GM19351 (cell line): ENCODE results near the gene OR11G2.
"Not testable (repeated sequence)": the region's sequence is repeated elsewhere in the genome, so short reads cannot be mapped to it uniquely, and the experiment has no call there.

Source experiments
- ATAC-seq: cut with Tn5 transposase; IDR thresholded peaks from one replicate; pipeline ENCODE4 v1.9.1; 2021; ENCODE audit warnings: mild to moderate bottlenecking, moderate library complexity; ENCODE audit not compliant: unreplicated experiment

The OR11G2 gene

DNA sequence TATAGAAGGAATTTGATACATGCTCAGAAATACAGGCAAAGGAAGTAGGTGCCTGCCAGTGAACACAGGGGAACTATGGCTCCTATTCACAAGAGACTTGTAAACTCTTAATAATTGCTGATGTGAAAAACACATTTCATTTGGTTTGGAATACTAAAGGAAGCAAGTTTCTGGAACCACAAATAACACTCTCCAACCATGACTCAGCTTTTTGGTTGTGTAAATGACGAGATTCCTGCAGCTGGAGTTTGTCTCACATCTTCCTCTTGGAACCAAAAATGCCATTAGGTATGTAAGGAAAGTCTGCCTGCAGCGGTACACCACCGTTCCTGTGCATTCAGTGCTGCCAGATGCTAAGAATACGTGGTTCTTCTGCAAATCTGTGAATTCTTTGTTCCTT lies 28.3 kb downstream of the OR11G2 start:
- no peak for ATAC-seq

DNA sequence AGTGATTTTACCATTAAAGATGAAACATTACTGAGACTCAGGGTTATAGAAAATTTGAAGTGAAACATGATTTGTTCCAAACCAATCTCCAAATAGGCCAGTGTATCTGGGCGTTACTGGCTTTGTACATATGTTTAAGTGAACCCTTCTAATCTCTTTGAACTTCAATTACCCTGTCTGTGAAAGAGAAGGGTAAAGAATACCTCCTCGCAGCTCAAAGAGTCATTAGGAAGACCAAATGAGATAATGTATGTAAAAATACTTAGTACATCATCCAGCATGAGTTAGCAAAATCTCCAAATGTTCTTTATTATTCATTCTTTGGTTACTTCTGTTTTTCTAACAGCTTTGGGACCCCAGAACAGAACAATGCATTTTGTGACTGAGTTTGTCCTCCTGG lies 32.7 kb downstream of the OR11G2 start, which contains the start of gene OR11H6:
Gene OR11H6 (plus strand): TSS at position 301 of the 400 bp plus-strand sequence. CDS start 0 bp downstream, at position 301.
- no peak for ATAC-seq

DNA sequence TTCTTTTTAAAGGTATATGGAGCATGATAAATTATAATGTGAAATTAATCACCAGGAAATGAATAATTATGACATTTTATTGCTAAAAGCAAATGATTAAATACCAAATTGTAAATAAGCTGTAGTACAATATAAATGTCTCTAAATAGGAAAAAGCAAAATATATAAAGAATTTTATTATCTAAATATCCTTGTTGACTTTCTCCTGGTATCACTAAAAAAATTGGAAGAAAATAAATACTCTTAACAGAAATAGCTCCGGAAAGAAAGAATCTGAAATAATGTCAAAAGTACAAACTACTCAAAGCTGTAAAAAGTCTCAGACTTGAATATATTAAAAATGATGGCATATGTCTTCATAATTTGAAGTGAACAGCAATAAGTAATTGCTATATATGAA lies 38.0 kb downstream of the OR11G2 start, which contains the start of gene OR11H7:
Gene OR11H7 (plus strand): TSS at position 301 of the 400 bp plus-strand sequence.
- ATAC-seq = no peak

DNA sequence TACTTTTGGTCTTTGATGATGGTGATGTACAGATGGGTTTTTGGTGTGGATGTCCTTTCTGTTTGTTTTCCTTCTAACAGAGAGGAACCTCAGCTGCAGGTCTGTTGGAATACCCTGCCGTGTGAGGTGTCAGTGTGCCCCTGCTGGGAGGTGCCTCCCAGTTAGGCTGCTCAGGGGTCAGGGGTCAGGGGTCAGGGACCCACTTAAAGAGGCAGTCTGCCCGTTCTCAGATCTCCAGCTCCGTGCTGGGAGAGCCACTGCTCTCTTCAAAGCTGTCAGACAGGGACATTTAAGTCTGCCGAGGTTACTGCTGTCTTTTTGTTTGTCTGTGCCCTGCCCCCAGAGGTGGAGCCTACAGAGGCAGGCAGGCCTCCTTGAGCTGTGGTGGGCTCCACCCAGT lies 44.7 kb downstream of the OR11G2 start:
- ATAC-seq = not testable (repeated sequence)

DNA sequence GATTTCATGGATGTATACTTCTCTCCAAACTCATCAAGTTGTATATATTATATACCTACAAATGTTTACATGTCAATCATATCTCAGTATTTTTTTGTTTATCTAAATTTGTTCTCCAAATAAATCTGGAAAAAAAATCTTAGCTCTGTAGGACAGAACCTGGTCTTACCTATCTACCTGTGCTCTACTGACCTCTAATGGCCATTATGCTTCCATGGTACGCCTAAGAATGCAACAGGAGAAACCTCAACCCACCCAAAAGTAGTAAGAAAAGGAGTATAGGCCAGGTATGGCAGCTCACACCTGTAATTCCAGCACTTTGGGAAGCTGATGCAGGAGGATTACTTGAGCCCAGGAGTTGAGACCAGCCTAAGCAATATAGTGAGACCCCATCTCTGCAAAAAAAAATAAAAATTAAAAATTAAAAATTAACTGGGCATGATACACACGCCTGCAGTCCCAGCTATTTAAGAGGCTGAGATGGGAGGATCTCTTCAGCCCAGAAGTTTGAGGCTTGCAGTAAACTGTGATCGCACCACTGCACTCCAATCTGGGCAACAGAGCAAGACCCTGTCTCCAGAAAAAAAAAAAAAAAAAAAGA lies 57.0 kb downstream of the OR11G2 start:
- ATAC-seq = no peak
